ENCODE data around the gene CAPRIN2. TPM values are rescaled to one million over a fixed set of nuclear protein-coding genes. Genes with fewer than 3 reads are reported as not detected.

CAPRIN2 gene
- total and polyA plus RNA-seq, 2 donors (not counting 1 experiment from before 2014, with no cell fraction given), result 10.8 to 17.2 TPM

DNA sequence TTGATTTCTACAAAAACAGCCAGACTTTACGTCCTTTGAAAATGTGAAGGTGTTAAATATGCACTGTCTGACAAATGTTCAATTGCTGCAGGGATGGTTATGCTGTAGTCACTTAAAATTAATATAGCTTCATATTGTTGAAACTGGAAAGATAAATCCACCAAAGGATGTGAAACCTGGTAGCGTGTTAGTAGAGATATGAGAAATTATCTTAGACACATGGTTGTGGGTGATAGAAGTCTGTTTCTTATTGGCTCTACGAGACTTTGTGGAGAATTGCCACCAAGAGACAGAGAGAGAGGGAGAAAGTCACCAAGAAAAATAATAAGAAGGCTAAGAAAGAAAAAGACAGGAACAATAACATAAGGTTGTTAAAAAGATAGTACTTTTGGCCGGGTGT lies 2.6 kb upstream of the CAPRIN2 start:
- H4K20me1 ChIP-seq (ENCODE audit: control insufficient read depth, extremely low read depth, insufficient read depth, low read length), result no peaks in the 10 kb centered on the region
- H3K9me3 ChIP-seq (ENCODE audit: control insufficient read depth, insufficient read depth, low read depth, low read length), result no peaks in the 10 kb centered on the region

DNA sequence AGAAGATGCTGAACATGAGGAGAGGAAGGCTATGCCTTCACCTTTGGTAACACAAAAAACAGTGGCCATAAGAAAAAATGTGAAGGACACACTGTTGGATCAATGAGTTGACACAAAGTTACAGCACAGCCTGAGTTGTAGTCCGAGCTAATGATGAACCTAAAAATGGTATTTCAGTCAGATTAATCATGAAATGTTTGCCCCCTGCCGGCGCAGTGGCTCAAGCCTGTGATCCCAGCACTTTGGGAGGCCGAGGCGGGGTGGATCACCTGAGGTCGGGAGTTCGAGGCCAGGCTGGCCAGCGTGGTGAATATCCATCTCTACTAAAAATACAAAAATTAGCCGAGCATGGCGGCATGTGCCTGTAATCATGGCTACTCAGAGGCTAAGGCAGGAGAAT lies 1.3 kb upstream of the CAPRIN2 start:
- no peak overlapping the region for H2AFZ ChIP-seq (ENCODE audit: low read length)
- no peak overlapping the region for H3K27ac ChIP-seq (ENCODE audit: insufficient read depth, low read length)
- H3K9ac ChIP-seq (ENCODE audit: insufficient read depth, low read length), result no peak overlapping the region
- TF ChIP-seq, protein P1, sequence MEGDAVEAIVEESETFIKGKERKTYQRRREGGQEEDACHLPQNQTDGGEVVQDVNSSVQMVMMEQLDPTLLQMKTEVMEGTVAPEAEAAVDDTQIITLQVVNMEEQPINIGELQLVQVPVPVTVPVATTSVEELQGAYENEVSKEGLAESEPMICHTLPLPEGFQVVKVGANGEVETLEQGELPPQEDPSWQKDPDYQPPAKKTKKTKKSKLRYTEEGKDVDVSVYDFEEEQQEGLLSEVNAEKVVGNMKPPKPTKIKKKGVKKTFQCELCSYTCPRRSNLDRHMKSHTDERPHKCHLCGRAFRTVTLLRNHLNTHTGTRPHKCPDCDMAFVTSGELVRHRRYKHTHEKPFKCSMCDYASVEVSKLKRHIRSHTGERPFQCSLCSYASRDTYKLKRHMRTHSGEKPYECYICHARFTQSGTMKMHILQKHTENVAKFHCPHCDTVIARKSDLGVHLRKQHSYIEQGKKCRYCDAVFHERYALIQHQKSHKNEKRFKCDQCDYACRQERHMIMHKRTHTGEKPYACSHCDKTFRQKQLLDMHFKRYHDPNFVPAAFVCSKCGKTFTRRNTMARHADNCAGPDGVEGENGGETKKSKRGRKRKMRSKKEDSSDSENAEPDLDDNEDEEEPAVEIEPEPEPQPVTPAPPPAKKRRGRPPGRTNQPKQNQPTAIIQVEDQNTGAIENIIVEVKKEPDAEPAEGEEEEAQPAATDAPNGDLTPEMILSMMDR (conservative IDR thresholded peaks at IDR 0.05 in 1 of 2, IDR thresholded peaks at IDR 0.05 in 1 of 2; ENCODE audit: low read depth in 1 of 2, low read length in 2 of 2), result no peak
- no peak for TF ChIP-seq EZH2 (IDR thresholded peaks at IDR 0.05; ENCODE audit: low read length, missing control alignments)
- no peak overlapping the region for H3K4me2 ChIP-seq (ENCODE audit: extremely low read depth, insufficient read depth, low read length)
- no peaks in the 10 kb centered on the region for H3K36me3 ChIP-seq (ENCODE audit: control insufficient read depth, insufficient read depth, low read length)
- H3K4me3 ChIP-seq (replicated peaks in 1 of 4; ENCODE audit: control extremely low read depth in 1 of 4, insufficient read depth in 1 of 4, low read depth in 3 of 4, low read length in 4 of 4), result no peak overlapping the region
- H3K79me2 ChIP-seq (ENCODE audit: control insufficient read depth, insufficient read depth, low read length), result peaks cover 17% of the 10 kb centered on the region
- H4K20me1 ChIP-seq (ENCODE audit: control insufficient read depth, extremely low read depth, insufficient read depth, low read length), result no peaks in the 10 kb centered on the region
- H3K4me1 ChIP-seq (ENCODE audit: control insufficient read depth, extremely low read depth, insufficient read depth, low read length), result peaks cover 6% of the 10 kb centered on the region
- no peaks in the 10 kb centered on the region for H3K9me3 ChIP-seq (ENCODE audit: control insufficient read depth, insufficient read depth, low read depth, low read length)
- no peak for DNase-seq (ENCODE audit: low read depth in 2 of 2)
- H3K27me3 ChIP-seq (ENCODE audit: control insufficient read depth, insufficient read depth, low read length), result no peaks in the 10 kb centered on the region

More for the DNA sequence above, 2.6 kb upstream of the CAPRIN2 start:
- H3K4me3 ChIP-seq (replicated peaks in 1 of 4; ENCODE audit: control extremely low read depth in 1 of 4, insufficient read depth in 1 of 4, low read depth in 3 of 4, low read length in 4 of 4), result no peak overlapping the region
- H2AFZ ChIP-seq (ENCODE audit: low read length), result no peak overlapping the region
- no peak overlapping the region for H3K9ac ChIP-seq (ENCODE audit: insufficient read depth, low read length)
- no peak overlapping the region for H3K4me2 ChIP-seq (ENCODE audit: extremely low read depth, insufficient read depth, low read length)
- DNase-seq (ENCODE audit: low read depth in 2 of 2), result no peak
- no peaks in the 10 kb centered on the region for H3K27me3 ChIP-seq (ENCODE audit: control insufficient read depth, insufficient read depth, low read length)
- peaks cover 6% of the 10 kb centered on the region for H3K4me1 ChIP-seq (ENCODE audit: control insufficient read depth, extremely low read depth, insufficient read depth, low read length)
- no peaks in the 10 kb centered on the region for H3K36me3 ChIP-seq (ENCODE audit: control insufficient read depth, insufficient read depth, low read length)
- TF ChIP-seq EZH2 (IDR thresholded peaks at IDR 0.05; ENCODE audit: low read length, missing control alignments), result no peak
- TF ChIP-seq, protein P1 (conservative IDR thresholded peaks at IDR 0.05 in 1 of 2, IDR thresholded peaks at IDR 0.05 in 1 of 2; ENCODE audit: low read depth in 1 of 2, low read length in 2 of 2), result no peak
- H3K27ac ChIP-seq (ENCODE audit: insufficient read depth, low read length), result no peak overlapping the region
- H3K79me2 ChIP-seq (ENCODE audit: control insufficient read depth, insufficient read depth, low read length), result peaks cover 14% of the 10 kb centered on the region

DNA sequence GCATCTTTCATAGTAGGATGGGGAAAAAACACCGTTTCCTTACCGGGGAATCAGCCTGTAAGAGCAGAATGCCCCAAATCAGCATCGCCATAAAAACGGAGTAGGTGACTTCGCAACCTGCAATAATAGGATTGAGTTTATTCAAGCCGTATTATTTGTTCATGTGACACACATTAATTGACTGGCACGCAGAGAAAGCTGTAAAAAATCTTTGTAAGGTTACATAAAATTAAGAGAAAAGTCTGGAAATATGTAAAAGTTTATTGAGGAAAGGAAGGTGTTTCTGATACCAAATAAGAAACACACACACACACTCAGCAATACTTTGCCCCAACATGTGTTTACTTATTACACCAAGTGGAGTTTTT lies 628 bp upstream of the CAPRIN2 start:
- Histone ChIP-seq H3K4me2 (ENCODE audit: extremely low read depth, insufficient read depth, low read length) (peak overlapping the region; percentile 67), H2AFZ (ENCODE audit: low read length) (peak overlapping the region; percentile 82), H3K79me2 (ENCODE audit: control insufficient read depth, insufficient read depth, low read length) (peaks cover 19% of the 10 kb centered on the region), H3K27me3 (ENCODE audit: control insufficient read depth, insufficient read depth, low read length) (no peaks in the 10 kb centered on the region), H3K36me3 (ENCODE audit: control insufficient read depth, insufficient read depth, low read length) (no peaks in the 10 kb centered on the region), H3K9ac (ENCODE audit: insufficient read depth, low read length) (peak overlapping the region; percentile 60), H3K27ac (ENCODE audit: insufficient read depth, low read length) (peak overlapping the region; percentile 43), H3K4me3 (replicated peaks in 1 of 4; ENCODE audit: control extremely low read depth in 1 of 4, insufficient read depth in 1 of 4, low read depth in 3 of 4, low read length in 4 of 4) (peak overlapping the region; percentile 55 to 94 (median 75)), H3K4me1 (ENCODE audit: control insufficient read depth, extremely low read depth, insufficient read depth, low read length) (peaks cover 6% of the 10 kb centered on the region), H4K20me1 (ENCODE audit: control insufficient read depth, extremely low read depth, insufficient read depth, low read length) (no peaks in the 10 kb centered on the region), H3K9me3 (ENCODE audit: control insufficient read depth, insufficient read depth, low read depth, low read length) (no peaks in the 10 kb centered on the region)
- no peak for TF ChIP-seq EZH2 (IDR thresholded peaks at IDR 0.05; ENCODE audit: low read length, missing control alignments)
- TF ChIP-seq, protein P1 (conservative IDR thresholded peaks at IDR 0.05 in 1 of 2, IDR thresholded peaks at IDR 0.05 in 1 of 2; ENCODE audit: low read depth in 1 of 2, low read length in 2 of 2), result no peak
- no peak for DNase-seq (ENCODE audit: low read depth in 2 of 2)
